PC-3 (cell line): ENCODE measurements around the gene SEC23B. TPM values are rescaled to one million over a fixed set of nuclear protein-coding genes. Genes with fewer than 3 reads are reported as not detected.

ENCODE experiments used
- ATAC-seq: fragments of 200-7000 bp; cut with Tn5 transposase; 2 replicates; pipeline ENCODE4 v1.9.1; 2020; ENCODE audit warnings: mild to moderate bottlenecking, moderate library complexity
- BruUV-seq: library from RNA; stranded (reverse); fragments of 400-500 nt; replicated peaks from 2 replicates; lab custom pipeline; 2021; lab: Mats Ljungman, UMichigan
- CTCF ChIA-PET: fragments of 300-600 bp; sonication (Branson Sonifier 250); formaldehyde crosslinking; loops from one replicate; lab custom pipeline; 2022; ENCODE audit warnings: antibody characterized with exemption; lab: Charles Lee
- POLR2A ChIA-PET: fragments of 300-600 bp; sonication (Branson Sonifier 250); formaldehyde crosslinking; loops from one replicate; lab custom pipeline; 2022; ENCODE audit warnings: antibody characterized with exemption; ENCODE audit not compliant: unreplicated experiment; lab: Charles Lee
- DNase-seq: peaks from one replicate; pipeline ENCODE4 v3.0.0-alpha.2; 2015
- H2AFZ ChIP-seq: fragments of 300-600 bp; sonication (generic); 2 replicates; pipeline ENCODE4 v1.6.0; 2016; ENCODE audit warnings: antibody characterized with exemption, low read length
- H3F3A ChIP-seq: fragments of 300-600 bp; sonication (generic); one replicate; pipeline ENCODE4 v1.6.0; 2017; ENCODE audit warnings: antibody characterized with exemption, low read length, control low read depth, mild to moderate bottlenecking; ENCODE audit not compliant: unreplicated experiment
- H3K27ac ChIP-seq: fragments of 300-600 bp; sonication (generic); 2 replicates; pipeline ENCODE4 v1.5.1; 2016; ENCODE audit warnings: mild to moderate bottlenecking, low read length
- H3K27me3 ChIP-seq: fragments of 300-600 bp; sonication (generic); 2 replicates; pipeline ENCODE4 v1.6.1; 2016; ENCODE audit warnings: low read length, mixed read lengths
- H3K36me3 ChIP-seq: fragments of 300-600 bp; sonication (generic); 2 replicates; pipeline ENCODE4 v1.6.1; 2016; ENCODE audit warnings: low read depth, mixed run types, low read length, mixed read lengths
- H3K4me1 ChIP-seq: fragments of 300-600 bp; sonication (generic); 2 replicates; pipeline ENCODE4 v1.5.1; 2016; ENCODE audit warnings: low read length; ENCODE audit not compliant: insufficient read depth
- H3K4me2 ChIP-seq: fragments of 300-600 bp; sonication (generic); 2 replicates; pipeline ENCODE4 v1.6.0; 2016; ENCODE audit warnings: low read length
- H3K4me3 ChIP-seq: fragments of 300-600 bp; sonication (generic); 2 replicates; pipeline ENCODE4 v1.5.1; 2016; ENCODE audit warnings: mild to moderate bottlenecking, low read length, mixed read lengths
- H3K79me2 ChIP-seq: fragments of 300-600 bp; sonication (generic); 2 replicates; pipeline ENCODE4 v1.6.1; 2017; ENCODE audit warnings: low read length, mixed read lengths
- H3K9ac ChIP-seq: fragments of 300-600 bp; sonication (generic); 2 replicates; pipeline ENCODE4 v1.6.0; 2016; ENCODE audit warnings: mild to moderate bottlenecking, low read length
- H3K9me2 ChIP-seq: fragments of 300-600 bp; sonication (generic); replicated peaks from 2 replicates; pipeline ENCODE4 v1.6.1; 2016; ENCODE audit warnings: mixed run types, low read length, mixed read lengths
- H3K9me3 ChIP-seq: fragments of 300-600 bp; sonication (generic); 2 replicates; pipeline ENCODE4 v1.6.1; 2016; ENCODE audit warnings: low read length, mixed read lengths
- H4K20me1 ChIP-seq: fragments of 300-600 bp; sonication (generic); 2 replicates; pipeline ENCODE4 v1.6.1; 2016; ENCODE audit warnings: low read length, mixed read lengths
- CTCF ChIP-seq: fragments of 300-600 bp; sonication (generic); conservative IDR thresholded peaks from 2 replicates; pipeline ENCODE4 v1.5.1; 2017; ENCODE audit warnings: antibody characterized with exemption, low read depth, mild to moderate bottlenecking, low read length
- EZH2 ChIP-seq: fragments of 300-600 bp; sonication (generic); IDR thresholded peaks from one replicate; pipeline ENCODE4 v1.6.1; 2017; ENCODE audit warnings: antibody characterized with exemption, mild to moderate bottlenecking, low read length; ENCODE audit not compliant: unreplicated experiment
- EZH2phosphoT487 ChIP-seq: fragments of 300-600 bp; sonication (generic); IDR thresholded peaks from 2 replicates; pipeline ENCODE4 v1.6.1; 2018; ENCODE audit warnings: mild to moderate bottlenecking, antibody characterized with exemption, low read length, borderline replicate concordance
- intact Hi-C: fragments of 100-400 bp; cut with micrococcal nuclease; formaldehyde crosslinking; loops from 2 replicates; pipeline ENCODE4 v1.9.0; 2023
- total RNA-seq: library from RNA; depleted of rRNA; stranded (reverse); fragments of >200 nt; gene quantifications from 2 replicates; pipeline ENCODE4 v1.2.3, GENCODE V29; 2014

Gene SEC23B
- total RNA-seq, 1 experiment from 2014 or later: 89.5 TPM

- no peak for TF ChIP-seq EZH2phosphoT487
- no peak for TF ChIP-seq EZH2
- no peak for TF ChIP-seq CTCF
- Histone ChIP-seq H2AFZ (no peak overlapping the region), H3K9me2 (no peaks in the 10 kb centered on the region), H3F3A (no peaks in the 10 kb centered on the region), H3K4me3 (no peak overlapping the region), H3K9ac (no peak overlapping the region), H3K79me2 (peaks cover 21% of the 10 kb centered on the region), H3K4me1 (peaks cover 14% of the 10 kb centered on the region; the same call in 1 of the 2 replicates), H3K4me2 (no peak overlapping the region), H3K27me3 (no peaks in the 10 kb centered on the region), H3K27ac (no peak overlapping the region), H3K9me3 (no peaks in the 10 kb centered on the region), H3K36me3 (no peaks in the 10 kb centered on the region), H4K20me1 (no peaks in the 10 kb centered on the region)
- BruUV-seq: no TSS peak
- ATAC-seq (no peak; the same call in 1 of the 2 replicates), DNase-seq (peak; percentile 45)
- CTCF ChIA-PET: no interaction called here
- POLR2A ChIA-PET: interaction anchor here (1.2 kb wide), 1 partner anchor 18 kb away, joined by 12 read pairs; the partner anchor contains the start of gene SMIM26
- intact Hi-C loops: loop anchor here (5.0 kb wide), 1 partner anchor 118 kb away; the partner anchor contains the start of genes DZANK1 and POLR3F
These were observed 77.4 kb downstream of the SEC23B start for GRCh38 chr20:18585134-18585533.

GRCh38 chr20:18587665-18588573 lies 80.2 kb downstream of the SEC23B start, which contains the start of gene DTD1:
TSS of gene DTD1 (plus strand) at chr20:18588054. CDS start at chr20:18588073, 19 bp downstream.
- H3K27me3 ChIP-seq: no peaks in the 10 kb centered on the region
- peaks cover 14% of the 10 kb centered on the region; the same call in 1 of the 2 replicates for H3K4me1 ChIP-seq
- H3F3A ChIP-seq: no peaks in the 10 kb centered on the region
- H4K20me1 ChIP-seq: 0 out of 2 replicates have a peak, but pooled peaks cover 3% of the 10 kb centered on the region
- peak within 1 kb of the TSS; percentile 75 for H3K4me3 ChIP-seq
- POLR2A ChIA-PET: no interaction called here
- BruUV-seq: no TSS peak
- intact Hi-C loops: loop anchor here (5.0 kb wide), 1 partner anchor 121 kb away; the partner anchor contains the start of genes DZANK1 and POLR3F
- CTCF ChIA-PET: interaction anchor here (0.6 kb wide), 1 partner anchor 391 kb away, joined by 3 read pairs; no protein-coding TSS in a partner anchor
- peaks cover 42% of the 10 kb centered on the region for H3K79me2 ChIP-seq
- H3K9me3 ChIP-seq: no peaks in the 10 kb centered on the region
- TF ChIP-seq EZH2phosphoT487 (no peak), EZH2 (no peak), CTCF (peak; percentile 73)
- H2AFZ ChIP-seq: peak within 1 kb of the TSS; percentile 85
- peak within 1 kb of the TSS; percentile 88 for H3K4me2 ChIP-seq
- DNase-seq (peak; percentile 96), ATAC-seq (peak; percentile 90)
- no peaks in the 10 kb centered on the region for H3K9me2 ChIP-seq
- H3K36me3 ChIP-seq: no peaks in the 10 kb centered on the region
- peak within 1 kb of the TSS; percentile 61 for H3K27ac ChIP-seq
- peak within 1 kb of the TSS; percentile 89 for H3K9ac ChIP-seq
